ENCODE measurements around the gene FBF1. TPM values are rescaled to one million over a fixed set of nuclear protein-coding genes. Genes with fewer than 3 reads are reported as not detected.

The FBF1 gene
- polyA plus RNA-seq, 1 donor, result 12.2 TPM

GRCh38 chr17:75950421-75950820, 9.6 kb upstream of the FBF1 start:
- DNase-seq, result no peak

- no peak for DNase-seq
These were observed 4.4 kb upstream of the FBF1 start for GRCh38 chr17:75945211-75945610.

GRCh38 chr17:75943491-75943890, 2.6 kb upstream of the FBF1 start:
- no peak for DNase-seq

GRCh38 chr17:75942473-75942872, 1.6 kb upstream of the FBF1 start:
- DNase-seq, result no peak

- DNase-seq, result no peak
These were observed 589 bp upstream of the FBF1 start for GRCh38 chr17:75941442-75941819.

GRCh38 chr17:75937652-75938051, 3.2 kb downstream of the FBF1 start:
- DNase-seq, result no peak

- DNase-seq, result no peak
These were observed 7.0 kb downstream of the FBF1 start for GRCh38 chr17:75933808-75934207.

- DNase-seq, result no peak
These were observed 8.0 kb downstream of the FBF1 start for GRCh38 chr17:75932852-75933251.

- no peak for DNase-seq
These were observed 9.8 kb downstream of the FBF1 start for GRCh38 chr17:75931062-75931461.

- no peak for DNase-seq
These were observed 13.4 kb downstream of the FBF1 start for GRCh38 chr17:75927286-75927922.

- no peak for DNase-seq
These were observed 14.4 kb downstream of the FBF1 start for GRCh38 chr17:75926456-75926855.

GRCh38 chr17:75925912-75926311, 14.9 kb downstream of the FBF1 start:
- DNase-seq, result no peak

- DNase-seq, result no peak
These were observed 15.7 kb downstream of the FBF1 start for GRCh38 chr17:75925103-75925502.

- DNase-seq, result no peak
These were observed 17.6 kb downstream of the FBF1 start for GRCh38 chr17:75922963-75923874.

- no peak for DNase-seq
These were observed 18.5 kb downstream of the FBF1 start for GRCh38 chr17:75922173-75922961.

GRCh38 chr17:75921596-75921995, 19.2 kb downstream of the FBF1 start:
- DNase-seq, result no peak

- no peak for DNase-seq
These were observed 20.7 kb downstream of the FBF1 start for GRCh38 chr17:75920045-75920560.

GRCh38 chr17:75919611-75920010, 21.2 kb downstream of the FBF1 start:
- DNase-seq, result no peak

GRCh38 chr17:75917917-75918445, 22.9 kb downstream of the FBF1 start:
- no peak for DNase-seq

- DNase-seq, result no peak
These were observed 23.5 kb downstream of the FBF1 start for GRCh38 chr17:75917141-75917916.

GRCh38 chr17:75915268-75915667, 25.6 kb downstream of the FBF1 start:
- no peak for DNase-seq

All from left kidney (tissue), 2 donors.